GM18870 (cell line): ENCODE data around the gene VMP1.

Experiments
- ATAC-seq: cut with Tn5 transposase; IDR thresholded peaks from one replicate; pipeline ENCODE4 v1.9.1; 2021; ENCODE audit warnings: moderate library complexity; ENCODE audit not compliant: unreplicated experiment

Gene VMP1

GRCh38 chr17:59707149-59707970, at the start of gene VMP1, which contains the start of gene PTRH2:
TSS of gene VMP1 (plus strand) at chr17:59707654. CDS start at chr17:59731447, 23,793 bp downstream.
TSS of gene PTRH2 (minus strand) at chr17:59707430. CDS start at chr17:59697978, 9,452 bp downstream.
- peak; percentile 88 for ATAC-seq

- ATAC-seq: no peak
Measured at GRCh38 chr17:59666235-59666634, 41.2 kb upstream of the VMP1 start.

- no peak for ATAC-seq
Measured at GRCh38 chr17:59668816-59669215, 38.6 kb upstream of the VMP1 start.

- ATAC-seq: no peak
Measured at GRCh38 chr17:59669411-59669810, 38.0 kb upstream of the VMP1 start.

- ATAC-seq: no peak
Measured at GRCh38 chr17:59669944-59670343, 37.5 kb upstream of the VMP1 start.

DNA sequence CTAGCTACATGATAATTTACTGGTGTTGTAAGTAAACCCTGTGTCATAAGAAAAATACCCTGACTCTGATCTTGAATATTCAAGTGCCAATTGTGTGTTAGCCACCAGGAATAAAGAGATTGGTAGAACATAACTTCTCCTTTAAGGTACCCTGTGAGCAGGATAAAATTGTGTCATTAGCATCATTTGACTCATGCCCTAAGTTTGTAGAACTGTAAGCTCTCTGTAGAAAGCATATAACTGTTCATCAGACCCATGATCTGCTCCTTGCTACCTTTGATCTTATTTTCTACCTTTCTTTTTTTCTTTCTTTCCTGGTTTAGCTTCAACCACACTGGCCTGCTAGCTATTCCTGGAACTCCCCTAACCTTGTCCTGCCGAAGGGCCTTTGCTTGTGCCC, 36.1 kb upstream of the VMP1 start:
- no peak for ATAC-seq

DNA sequence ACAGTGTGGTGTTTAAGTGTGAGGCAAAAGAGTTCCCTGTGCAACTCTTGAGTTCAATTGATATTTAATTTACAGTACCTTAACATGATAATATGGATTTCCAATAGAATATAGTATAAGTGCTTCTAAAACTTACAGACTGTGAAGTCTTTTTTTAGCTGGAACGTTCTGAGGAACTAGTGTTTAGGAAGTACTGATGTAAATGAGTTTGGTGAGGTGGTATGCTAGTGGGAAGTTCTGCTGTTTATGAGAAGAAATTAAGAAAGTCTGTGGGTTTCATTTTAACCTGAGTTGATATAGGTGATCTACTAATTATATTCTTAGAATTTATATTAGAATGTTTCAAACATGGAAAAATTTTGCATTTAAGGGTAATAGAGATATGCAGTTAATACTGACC, 32.2 kb upstream of the VMP1 start:
- ATAC-seq: no peak

GRCh38 chr17:59676716-59677115, 30.7 kb upstream of the VMP1 start:
- no peak for ATAC-seq

DNA sequence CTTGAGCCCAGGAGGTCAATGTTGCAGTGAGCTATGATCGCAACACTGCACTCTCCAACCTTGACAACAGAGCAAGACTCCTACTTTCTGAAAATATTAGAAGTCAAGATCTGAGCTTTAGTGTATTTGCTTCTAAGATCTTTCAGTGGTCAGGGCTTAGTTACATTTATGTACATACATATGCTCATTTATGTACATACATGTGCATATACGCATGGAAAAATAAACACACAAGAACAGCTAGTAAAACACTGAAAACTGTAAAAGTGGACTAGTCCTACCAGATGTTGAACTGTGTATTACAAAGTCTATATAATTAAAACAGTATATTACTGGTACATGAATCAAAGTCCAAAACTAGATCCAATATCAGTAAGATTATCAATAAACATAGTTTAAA, 28.5 kb upstream of the VMP1 start:
- no peak for ATAC-seq

DNA sequence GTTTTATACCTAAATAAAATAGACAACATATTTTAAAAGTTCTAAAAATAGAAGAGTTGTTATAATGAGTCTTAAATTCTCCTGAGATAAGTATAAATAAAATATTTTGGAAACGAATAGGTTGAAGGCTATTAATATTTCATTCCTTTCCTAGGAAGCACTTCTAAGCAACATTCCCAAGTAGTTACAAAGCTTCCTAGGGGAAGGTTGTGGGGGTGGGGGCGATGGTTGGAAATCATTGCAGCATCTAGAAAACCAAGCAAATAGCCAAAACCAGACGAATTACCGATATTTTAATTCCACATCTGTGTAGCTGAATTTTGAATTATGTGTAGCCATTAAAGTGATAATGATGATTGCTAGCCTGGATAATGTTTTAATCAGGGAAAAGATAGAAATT, 27.1 kb upstream of the VMP1 start:
- no peak for ATAC-seq

GRCh38 chr17:59683283-59683682, 24.2 kb upstream of the VMP1 start:
- ATAC-seq: no peak

DNA sequence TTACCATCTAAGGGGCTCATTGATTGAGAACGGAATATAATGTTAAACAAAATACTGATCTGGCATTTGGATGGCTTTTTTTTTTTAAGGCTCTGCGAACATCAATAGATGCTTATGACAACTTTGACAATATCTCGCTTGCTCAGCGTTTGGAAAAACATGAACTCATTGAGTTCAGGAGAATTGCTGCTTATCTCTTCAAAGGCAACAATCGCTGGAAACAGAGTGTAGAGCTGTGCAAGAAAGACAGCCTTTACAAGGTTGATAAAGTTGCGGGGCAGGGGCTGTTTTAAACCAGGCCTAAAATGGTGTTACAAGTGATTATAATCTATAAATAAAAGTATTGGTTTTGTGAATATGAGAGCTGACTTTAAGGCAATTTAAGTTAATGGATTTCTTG, 22.5 kb upstream of the VMP1 start:
- ATAC-seq: no peak

GRCh38 chr17:59688008-59688407, 19.4 kb upstream of the VMP1 start:
- ATAC-seq: no peak

- no peak for ATAC-seq
Measured at GRCh38 chr17:59688496-59688895, 19.0 kb upstream of the VMP1 start.

GRCh38 chr17:59693582-59693981, 13.9 kb upstream of the VMP1 start:
- ATAC-seq: no peak

DNA sequence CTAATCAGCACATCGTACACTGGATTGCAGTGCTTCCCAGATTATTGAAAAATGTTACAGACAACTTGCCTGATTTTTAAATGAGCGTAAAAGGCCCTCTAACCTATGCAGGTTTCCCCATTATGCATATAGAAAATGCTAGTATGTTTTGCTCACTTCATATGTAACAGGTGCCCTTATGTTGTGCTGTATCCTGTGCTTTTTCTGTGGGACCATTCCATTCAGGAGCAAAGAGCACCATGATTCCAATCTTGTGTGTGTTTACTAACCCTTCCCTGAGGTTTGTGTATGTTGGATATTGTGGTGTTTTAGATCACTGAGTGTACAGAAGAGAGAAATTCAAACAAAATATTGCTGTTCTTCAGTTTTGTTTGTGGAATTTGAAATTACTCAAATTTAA, 13.1 kb upstream of the VMP1 start:
- ATAC-seq: no peak

DNA sequence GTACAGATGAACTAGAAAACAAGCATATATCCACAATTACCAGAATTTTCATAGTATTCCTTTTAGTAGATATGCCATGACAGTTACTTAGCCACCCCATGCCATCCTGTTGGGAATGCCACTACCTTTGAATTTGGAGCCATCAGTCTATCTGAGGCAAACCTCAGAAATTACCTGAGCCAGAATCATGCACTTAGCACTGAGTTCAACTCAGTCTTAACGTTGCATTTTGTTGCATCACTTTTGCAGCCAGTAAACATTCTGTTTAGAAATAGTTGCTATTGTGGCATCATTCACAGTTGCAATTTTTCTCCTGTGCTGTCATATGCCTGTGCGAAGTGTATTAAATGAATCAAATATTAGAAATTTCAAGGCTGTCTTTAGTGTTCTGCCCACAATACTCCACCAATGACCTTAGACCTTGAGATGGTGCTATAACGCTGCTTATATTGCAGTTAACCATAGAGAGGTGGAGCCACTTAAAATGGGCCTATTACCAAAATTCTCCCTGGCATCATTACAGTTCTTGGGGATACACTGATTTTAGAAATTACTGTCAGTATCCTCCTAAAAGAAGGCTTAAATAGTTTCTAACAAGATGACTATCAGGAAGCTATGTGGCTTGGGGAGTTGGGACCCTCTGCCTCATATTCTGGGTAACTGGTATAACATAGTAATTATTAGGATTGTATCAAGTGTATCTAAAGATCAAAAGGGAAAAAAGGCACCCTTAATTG, 11.3 kb upstream of the VMP1 start:
- no peak for ATAC-seq

DNA sequence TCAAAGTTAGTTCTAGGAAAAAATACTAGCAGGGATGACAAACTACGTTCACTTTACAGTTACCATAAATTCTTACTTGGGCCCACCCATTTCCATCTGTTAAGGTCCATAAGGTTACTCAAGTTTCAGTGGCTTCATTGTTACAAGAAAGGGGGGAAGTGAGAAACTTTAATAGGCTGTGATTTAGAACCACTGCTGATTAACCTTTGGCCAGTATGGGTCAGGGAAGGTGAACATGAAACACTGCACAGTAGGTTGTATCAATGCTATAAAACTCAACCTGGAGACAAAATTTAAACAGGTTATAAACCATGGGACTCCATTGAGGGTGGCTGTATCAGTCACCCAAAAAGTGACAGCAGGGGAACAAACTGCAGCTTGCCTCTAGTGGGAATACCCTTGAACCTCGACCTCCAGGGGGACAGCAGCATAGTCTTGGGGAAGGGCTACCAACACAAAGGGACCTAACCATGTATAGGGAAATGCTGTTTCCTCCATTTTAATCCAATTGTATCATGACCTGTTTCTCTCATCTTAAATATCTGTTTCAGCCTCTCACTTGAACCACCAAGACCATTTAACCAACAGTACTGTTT, 10.7 kb upstream of the VMP1 start:
- no peak for ATAC-seq

- ATAC-seq: no peak
Measured at GRCh38 chr17:59698143-59698542, 9.3 kb upstream of the VMP1 start.

DNA sequence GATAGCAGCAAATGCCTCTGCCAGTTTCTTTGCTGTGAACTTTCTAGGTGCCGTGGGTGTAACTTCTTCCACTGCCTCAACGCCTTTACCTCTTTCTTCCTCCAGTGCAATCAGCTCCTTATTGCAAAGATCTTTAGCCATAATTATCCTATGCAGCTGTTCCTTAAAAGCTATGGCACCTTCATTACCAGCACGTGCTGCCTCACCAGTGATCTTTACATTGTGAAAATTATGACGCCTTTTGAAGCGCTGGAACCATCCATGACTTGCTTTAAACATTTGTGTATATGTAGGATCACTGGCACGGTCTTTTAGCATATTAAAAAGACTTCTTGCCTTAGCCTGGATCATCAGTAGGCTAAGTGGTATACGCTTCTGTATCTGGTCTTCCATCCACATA, 8.2 kb upstream of the VMP1 start:
- no peak for ATAC-seq

DNA sequence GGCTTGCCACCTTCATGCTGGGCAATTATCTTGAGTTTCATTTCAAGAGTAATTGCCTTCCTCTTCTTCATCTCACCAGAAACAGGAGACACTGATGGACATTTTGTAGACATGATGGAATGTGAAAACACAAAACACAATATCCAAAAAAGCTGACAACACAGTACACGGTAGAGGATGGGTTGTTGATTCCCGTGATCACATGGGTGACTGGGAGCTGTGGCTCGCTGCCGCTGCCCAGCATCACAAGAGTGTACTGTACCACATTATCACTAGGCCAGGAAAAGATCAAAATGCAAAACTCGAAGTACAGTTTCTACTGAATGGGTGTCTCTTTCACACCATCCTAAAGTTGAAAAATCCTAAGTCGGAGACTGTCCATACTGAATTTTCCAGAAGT, 7.7 kb upstream of the VMP1 start:
- ATAC-seq: no peak

- no peak for ATAC-seq
Measured at GRCh38 chr17:59702304-59702703, 5.2 kb upstream of the VMP1 start.
